Stimulated activated CD4-positive, alpha-beta T cell treated with anti-CD3 and anti-CD28 coated beads, Interleukin-4, amount 100 ng/mL, for 1 hour (primary cell): Measurements from ENCODE around the gene AK8.
"Not testable (repeated sequence)": the region's sequence is repeated elsewhere in the genome, so short reads cannot be mapped to it uniquely, and the experiment has no call there.

Experiments
- DNase-seq: peaks from one replicate; pipeline ENCODE4 v3.0.0-alpha.2; 2020

The AK8 gene

DNA sequence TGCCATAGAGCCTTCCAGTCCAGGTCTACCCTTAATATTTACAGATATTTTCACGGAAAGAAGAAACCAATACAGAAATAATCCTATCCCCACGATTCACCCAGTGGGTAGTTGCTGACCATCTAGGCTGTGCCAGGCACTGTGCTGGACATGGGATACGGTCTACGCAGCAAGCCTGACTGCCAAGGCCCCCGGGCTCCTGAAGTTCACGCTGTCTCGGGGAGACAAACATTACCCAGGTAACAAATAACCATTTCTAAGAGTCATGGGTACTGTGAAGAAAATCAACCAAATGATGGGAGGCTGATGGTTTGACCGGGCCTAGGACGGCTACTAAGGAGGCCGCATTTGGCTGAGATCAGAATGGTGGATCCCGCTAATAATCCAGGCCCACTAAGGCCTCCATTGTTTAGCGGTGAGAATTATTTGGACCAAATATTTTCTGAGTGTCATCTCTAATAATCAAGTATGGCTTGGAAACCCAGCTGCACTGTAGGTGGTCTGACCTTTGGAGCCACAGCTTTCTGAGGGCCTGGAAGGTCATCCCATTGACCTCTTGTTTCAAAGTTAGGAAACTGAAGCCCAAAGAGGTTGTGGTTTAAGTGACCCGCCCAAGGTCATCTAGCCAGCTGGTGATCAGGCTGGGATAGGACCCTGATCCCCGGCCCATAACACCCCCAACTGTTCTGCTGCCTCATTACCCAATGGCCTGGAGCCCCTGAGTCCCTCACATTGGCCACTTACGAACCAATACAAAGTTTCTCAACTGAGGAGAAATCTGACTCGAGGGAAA, 82.4 kb downstream of the AK8 start:
- no peak for DNase-seq

DNA sequence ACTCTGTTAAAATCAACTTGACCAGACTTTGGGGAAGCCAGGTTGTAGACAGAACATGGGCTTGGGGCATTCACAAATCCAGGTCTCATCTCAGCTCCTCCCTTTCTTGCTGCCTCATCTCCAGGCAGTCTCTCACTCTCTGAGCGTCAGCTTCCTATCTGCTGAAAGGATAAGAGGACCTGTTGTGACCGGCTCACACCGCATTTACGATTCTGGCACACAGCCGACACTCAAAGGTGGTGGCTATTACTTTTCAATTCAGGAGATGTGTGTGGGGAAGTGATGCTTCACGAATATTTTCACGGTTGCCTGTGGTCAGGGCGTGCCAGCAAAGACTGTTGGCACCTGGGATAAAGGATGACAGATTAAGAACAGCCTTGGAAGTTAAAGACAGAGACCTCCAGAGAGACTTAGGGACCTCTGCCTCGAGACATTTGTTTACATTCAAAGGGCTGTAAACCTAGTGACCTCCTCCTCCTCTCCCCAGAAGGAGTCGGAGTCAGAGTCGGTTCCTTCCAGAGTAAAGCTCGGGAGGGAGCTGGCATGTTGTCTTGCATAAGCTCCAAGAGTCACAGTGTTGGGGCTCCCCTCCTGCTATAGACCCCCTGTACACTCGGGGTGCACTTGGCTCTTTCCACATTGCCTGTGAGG, 83.2 kb downstream of the AK8 start:
- no peak for DNase-seq

DNA sequence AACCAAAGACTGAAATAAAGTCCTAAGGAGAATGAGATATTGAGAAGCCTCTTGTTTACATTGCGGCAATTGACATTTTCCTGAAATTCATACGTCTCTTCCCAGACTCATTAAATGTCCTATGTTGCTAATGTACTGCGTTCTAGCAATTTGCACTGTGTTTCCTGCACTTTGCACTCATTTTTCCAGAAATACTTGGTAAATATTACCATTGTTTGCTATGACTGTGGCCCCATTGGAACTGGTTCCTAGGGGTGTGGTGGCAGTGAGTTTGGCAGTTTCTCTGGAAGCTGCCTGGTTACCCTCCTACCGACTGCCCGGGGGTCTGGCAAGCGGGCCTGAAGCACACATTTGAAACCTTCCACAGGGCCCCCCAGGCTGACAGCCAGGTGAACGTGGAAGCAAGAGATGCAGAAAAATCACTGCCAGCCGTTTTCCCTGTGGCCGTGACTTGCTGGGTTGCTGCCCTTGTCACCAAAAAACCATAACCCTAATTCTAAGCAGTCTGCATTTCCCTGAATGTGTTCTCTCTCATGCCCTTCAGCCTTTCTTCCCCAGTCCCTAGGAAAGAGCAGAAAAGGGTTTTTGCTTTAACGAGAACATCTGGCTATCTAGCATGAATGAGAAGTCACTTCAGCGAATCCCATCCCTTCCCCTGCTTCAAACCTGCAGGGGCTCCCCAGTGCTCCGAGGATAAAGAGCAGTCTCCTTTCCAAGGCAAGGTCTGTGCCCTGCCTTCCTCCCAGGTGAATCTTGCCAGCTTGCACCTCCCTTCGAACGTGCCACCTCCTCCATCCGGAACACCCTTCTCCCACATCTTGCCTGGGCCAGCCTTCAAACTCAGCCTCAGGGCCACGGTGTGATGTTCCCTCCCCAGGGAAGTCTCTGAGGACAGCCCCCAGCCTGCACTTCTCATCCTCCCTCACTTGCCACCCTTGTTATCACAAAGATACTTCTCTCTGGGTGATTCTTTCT, 84.2 kb downstream of the AK8 start:
- no peak for DNase-seq

DNA sequence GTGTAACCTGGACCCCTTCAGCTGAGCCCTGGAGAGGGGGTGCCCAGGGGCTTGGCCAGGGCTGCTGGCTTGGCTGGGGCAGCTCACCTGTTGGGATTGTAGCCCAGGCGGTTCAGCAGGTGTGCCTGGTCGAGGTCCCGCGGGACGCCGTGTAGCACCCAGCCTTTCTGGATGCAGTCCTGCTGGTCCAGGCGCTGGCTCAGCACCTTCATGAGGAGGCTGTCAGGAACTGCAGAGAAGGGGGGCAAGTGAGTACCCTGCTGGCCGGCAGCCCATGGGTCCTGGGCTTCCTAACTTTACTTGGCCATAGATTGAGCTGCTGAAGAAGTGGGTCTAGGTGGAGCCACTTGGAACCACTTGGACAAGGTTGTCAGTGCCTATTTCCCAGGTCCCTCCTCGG, 85.5 kb downstream of the AK8 start:
- DNase-seq: no peak

DNA sequence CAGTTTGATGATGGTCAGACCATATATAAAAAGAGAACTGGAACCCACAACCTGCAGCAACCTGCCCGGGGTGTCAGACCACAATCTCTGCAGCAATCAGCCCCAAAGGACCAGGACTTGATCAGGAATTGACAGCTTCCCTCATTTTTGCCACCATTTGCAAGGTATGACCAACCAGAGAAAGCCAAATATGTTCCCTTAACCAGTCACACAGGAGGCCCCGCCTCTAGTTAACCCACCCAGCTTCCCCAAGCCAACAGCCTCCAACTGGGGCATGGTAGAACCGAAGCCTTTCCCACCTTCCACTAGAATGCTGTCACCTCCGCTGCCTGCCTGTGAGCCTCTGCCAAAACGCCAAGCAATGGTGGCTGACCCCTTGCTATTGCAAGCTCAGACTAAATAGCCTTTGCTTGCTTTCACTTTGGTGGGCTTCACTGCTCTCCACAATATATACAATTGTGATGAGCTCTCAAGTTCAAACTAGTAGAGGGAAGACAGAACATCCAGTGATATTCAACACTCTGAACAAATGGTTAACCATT, 86.3 kb downstream of the AK8 start:
- no peak for DNase-seq

DNA sequence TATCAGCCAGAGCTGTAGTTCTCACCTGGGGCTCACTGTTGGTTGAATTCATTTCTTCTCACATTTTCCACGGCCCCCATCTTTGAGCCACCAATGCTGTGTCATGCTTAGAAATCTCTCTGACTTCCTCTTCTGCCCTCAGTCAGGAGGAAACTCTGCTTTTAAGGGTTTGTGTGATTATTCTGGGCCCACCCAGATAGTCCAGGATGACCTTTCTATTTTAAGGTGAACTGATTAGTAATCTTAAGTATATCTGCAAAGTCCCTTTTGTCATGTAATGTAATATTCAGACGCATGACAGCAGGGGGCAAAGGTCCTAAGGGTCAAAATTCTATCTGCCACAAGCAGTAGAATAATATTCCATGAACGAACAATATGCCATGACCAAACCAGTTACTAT, 88.4 kb downstream of the AK8 start:
- no peak for DNase-seq

DNA sequence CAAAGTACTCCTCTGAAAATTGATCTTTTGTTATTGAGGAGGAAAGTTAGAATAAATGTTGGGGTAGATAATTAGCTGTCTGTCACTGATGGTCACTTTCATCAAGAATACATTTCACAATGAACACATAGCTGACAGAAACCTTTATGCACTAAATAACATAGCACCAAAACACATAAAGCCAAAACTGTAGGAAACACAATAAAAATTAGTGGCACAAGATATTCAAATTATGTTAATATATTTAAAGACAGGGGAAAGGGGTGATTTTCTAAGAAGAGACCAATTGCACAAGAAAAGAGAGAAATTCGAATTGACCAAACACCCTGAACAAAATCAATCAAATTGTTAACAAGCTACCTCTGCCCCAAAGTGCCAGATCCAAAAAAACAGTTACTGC, 89.7 kb downstream of the AK8 start:
- no peak for DNase-seq

DNA sequence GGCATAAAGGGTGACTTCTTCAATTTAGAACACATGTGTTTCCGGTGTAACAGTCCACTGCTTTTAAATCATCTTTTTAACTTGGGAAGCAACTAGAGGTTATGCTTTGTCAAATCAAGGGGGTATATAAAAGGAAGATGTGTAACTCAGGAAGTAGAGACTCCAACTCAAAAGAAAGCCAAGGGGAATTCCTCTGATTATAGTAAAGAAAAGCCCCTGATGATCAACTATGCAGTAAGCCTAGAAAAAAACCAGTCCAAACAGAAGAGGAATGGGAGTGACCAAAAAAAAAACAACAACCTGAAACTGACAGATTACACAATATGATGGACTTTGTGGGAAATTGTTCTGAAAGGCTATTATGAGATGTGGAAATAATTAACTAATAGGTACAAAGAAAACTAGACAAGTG, 90.3 kb downstream of the AK8 start:
- no peak for DNase-seq

DNA sequence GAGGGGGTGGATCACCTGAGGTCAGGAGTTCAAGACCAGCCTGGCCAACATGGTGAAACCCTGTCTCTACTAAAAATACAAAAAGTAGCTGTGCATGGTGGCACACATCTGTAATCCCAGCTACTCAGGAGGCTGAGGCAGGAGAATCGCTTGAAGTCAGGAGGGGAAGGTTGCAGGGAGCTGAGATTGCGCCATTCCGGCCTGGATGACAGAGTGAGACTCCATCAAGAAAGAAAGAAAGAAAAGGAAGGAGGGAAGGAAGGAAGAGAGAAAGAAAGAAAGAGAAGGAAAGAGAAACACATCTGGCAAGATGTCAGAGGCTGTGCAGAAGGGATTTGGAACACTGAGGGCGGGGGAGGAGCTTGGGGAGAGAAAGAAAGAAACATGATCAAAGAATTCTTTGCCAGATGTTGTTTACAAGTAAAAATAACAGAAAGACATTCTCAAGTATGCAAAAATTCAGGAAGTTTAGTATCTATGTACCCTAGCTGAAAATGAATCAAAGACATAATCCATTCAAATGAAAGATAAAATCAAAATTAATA, 93.7 kb downstream of the AK8 start:
- no peak for DNase-seq

DNA sequence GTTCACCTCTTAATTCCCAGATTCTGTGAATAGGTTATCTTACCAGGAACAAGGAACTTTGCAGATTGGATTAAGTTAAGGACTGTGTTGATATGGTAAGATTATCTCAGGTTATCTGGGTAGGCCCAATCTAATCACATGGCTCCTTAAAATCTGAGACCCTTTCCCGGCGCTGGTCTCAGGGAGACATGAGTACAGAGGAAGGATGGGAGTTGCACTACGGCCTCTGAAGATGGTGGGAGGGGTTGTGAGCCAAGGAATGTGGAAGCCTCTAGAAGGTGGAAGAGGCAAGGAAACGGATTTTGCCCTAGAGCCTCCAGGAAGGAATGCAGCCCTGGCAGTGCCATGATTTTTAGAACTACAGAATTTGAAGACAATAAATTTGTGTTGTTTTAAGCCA, 95.1 kb downstream of the AK8 start:
- no peak for DNase-seq

DNA sequence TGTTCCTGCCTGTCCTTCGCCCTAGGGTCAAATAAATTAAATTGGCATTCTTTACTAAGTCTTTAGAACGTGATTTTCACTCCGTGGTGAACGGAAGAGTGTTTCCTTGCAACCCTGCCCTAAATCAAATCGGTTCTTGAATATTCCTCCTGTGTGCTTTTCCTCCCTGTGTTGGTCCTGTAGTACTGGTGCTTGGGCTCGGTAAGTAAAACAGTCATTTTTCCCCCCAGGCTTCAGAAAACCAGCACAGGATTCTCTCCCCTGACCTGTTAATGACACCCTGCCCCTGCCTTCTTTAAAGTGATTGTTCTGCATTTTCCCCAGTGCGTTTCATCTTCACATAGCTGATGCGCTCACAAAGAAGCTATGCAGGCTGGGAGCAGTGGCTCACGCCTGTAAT, 96.0 kb downstream of the AK8 start:
- DNase-seq: no peak

DNA sequence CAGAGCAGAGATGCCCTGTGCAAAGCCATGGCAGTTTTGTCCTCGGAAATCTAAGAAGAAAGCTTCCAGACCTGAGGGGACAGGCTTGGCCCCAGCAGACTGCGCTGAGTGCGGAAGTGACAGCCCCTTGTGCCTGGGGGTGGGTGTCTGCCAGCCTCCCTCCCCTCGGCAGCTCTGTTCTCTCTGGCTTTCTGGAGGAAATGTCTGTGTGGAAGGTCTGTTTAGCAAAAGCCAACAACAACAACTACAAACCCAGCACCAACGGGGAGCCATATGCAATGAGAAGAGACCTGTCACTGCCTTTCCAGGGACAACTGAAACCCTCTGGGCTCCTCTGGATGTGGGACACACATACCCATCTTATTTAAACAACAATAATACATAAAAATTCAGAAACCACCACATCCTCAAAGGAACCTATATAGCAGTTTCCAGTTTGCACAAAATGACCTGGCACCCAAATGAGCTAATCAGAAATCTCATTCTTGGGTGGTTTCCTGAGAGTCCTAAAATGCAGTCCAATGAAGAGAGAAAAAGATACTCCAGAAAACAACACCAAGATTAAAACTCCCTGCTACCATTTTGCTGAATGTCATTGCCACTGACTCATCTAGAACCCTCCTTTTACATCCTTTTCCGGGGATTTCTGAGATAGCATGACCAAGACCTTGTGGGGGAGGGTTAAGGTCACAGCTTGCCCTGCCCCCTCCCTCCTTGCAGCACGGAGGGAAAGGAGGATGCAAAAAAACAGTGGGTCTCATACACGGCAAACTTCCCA, 97.7 kb downstream of the AK8 start:
- no peak for DNase-seq

DNA sequence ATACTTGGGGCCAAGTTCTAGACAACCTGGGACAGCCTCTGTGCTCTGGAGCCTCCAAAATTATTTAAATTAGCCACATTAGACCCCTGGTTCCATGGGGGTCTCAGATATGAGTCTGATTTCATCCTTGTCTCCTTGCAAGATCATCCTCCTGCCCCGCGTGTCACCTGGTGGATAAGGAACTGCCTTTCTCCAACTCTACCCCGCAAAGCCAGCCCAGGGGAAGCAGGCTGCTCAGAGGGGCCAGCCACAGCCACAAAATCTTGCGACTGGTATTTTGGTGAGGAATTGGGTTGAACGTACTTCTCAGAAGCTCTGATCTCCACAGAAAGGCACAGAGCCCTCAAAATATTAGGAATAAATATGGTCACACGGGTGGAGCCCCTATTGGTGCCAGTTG, 101.2 kb downstream of the AK8 start:
- no peak for DNase-seq

DNA sequence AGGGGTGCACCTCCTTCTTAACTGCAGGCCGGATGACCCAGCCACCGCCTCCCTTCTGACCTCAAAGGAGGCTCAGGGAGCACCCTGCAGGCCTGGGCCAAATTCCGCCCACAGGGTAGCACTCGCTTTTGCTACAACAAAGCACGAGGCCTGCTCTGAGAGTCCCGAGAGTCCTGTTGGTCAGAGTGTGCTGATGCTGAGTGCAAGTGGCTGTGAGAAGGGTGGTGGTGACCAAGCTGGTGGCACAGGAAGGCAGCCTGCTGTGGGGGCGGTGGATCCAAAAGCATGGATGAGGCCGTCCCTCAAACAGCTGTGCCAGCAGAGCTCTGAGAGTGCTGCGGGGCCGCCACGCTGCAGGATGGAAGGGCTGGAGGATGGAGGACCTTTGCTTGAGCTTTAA, 101.8 kb downstream of the AK8 start:
- no peak for DNase-seq

DNA sequence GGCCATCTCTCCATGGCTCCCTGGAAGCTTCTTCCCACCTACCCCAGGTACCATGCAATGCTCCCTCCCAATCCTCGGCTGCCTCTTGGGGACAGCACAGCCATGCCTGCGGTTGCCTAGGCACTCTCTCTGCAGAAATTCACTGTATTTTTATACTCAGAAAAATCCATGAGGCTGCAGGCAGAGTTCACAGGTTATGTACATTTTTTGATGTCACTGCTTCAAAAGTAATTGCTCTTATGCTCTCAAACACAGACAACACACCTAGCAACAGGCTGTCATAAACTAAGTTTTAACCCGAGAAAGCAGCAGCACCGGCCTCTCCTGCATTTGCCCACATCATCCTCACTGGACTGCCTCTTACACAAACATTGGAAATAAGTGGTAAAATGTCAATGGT, 102.4 kb downstream of the AK8 start:
- DNase-seq: no peak

DNA sequence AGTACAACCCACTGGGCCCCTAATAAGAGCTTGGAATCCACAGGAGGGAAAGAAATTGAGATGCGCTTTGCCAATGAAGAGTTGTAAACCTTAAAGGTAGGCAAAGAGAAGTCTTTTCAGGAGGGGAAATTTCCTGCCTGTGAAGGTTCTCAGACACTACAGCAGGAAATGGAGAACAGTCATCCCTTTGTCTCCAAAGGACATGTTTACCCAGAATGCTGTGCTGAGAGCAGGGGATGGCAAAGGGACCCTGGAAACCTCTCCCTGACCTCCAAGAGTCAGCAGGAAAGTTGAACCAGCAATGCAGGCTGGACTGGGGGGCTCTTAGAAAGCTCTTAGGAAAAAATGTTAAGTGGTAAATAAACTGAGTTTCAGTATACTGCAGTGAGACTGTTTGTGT, 103.2 kb downstream of the AK8 start:
- DNase-seq: no peak

DNA sequence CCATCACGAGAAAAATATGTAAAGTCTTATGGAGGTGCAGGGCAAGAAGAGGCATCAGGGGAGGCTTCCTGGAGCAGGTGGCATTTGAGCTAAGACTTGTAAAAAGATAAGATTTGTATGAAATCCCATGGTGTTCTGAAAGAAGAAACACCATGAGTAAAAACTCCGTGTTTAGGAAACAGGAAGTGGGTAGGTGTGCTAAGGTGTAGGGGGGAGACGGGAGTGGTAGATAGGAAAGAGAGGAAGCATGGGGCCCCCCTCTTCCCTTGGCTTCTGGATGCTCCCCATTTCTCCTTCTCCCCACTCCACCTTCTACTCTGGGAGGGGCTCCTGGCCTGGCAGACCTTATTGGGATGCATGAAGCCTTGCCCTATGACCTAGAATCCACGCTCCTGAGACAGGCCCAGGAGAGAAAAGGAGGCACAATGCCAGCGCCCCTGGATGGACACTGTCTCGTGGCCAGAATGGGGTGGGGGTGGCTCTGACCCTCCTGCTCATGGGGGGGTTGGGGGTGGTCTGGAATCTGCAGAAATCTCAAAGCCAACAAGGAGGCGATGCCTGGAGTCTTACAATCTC, 104.2 kb downstream of the AK8 start:
- DNase-seq: no peak

DNA sequence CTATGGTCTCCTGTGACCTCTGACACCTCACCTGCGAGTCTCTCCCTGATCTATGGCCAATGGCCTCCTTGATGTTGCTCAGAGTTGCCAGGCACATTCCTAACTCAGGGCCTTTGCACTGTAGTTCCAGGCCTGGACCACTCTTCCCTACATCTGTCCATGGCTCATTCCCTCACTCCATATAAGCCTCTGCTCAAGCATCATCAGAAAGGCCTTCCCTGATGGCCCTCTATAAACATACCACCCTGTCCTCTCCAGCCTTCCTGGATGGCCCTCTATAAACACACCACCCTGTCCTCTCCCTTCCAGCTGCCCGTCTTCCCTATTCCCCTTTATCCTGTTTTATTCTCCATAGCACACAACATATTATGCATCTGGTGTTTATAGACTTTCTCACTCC, 105.0 kb downstream of the AK8 start:
- no peak for DNase-seq

DNA sequence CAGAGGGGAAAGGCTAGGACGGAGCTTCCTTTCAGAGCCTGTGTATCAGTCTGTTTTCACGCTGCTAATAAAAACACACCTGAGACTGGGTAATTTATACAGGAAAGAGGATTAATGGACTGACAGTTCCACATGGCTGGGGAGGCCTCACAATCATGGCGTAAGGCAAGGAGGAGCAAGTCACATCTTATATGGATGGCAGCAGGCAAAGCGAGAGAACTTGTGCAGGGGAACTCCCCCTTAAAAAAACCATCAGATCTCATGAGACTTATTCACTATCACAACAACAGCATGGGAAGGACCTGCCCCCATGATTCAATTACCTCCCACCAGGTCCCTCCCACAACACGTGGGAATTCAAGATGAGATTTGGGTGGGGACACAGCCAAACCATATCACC, 106.3 kb downstream of the AK8 start:
- not testable (repeated sequence) for DNase-seq

DNA sequence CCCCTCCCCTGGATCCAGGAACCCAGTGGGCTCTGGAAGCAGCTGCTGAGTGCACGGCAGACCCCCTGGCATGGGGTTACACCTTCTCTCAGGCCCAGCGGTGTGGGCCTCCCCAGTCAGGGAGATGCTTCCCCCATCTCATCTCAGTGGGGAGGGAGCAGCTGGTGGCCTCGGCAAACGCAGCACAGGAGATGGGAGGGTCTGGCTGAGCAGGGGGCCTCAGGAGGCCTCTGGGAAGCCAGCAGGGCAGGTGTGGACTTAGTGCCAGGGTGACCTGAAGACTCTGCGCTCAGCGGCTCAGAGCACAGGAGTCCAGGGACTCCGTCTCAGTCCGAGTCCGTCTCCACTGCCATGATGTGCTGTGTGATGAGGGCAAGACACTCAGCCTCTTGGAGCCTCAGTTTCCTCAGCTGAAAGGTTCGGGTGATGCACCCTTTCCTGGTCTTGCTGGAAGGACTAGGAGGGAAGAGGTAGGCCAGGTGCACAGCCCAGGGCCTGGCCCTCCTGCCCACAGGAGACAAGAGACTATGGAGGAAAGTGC, 107.2 kb downstream of the AK8 start:
- no peak for DNase-seq
